DND-41 (cell line): ENCODE data around the gene ZNF212.

Experiments used
- ATAC-seq: fragments of 200-7000 bp; cut with Tn5 transposase; 3 replicates; pipeline ENCODE4 v1.9.1; 2021; ENCODE audit warnings: low read depth; ENCODE audit not compliant: insufficient read depth
- DNase-seq: peaks from one replicate; pipeline ENCODE4 v3.0.0-alpha.2; 2020
- H2AFZ ChIP-seq: 2 replicates; pipeline ENCODE4 v1.6.0; 2012; ENCODE audit warnings: low read depth, low read length
- H3K27ac ChIP-seq: 2 replicates; pipeline ENCODE4 v1.5.1; 2012; ENCODE audit warnings: low read length, inconsistent platforms
- H3K27me3 ChIP-seq: fragments of 200-600 bp; sonication (generic); 2 replicates; pipeline ENCODE4 v1.6.0; 2012; ENCODE audit warnings: low read length, mild to moderate bottlenecking, inconsistent platforms; ENCODE audit not compliant: insufficient read depth, poor library complexity
- H3K36me3 ChIP-seq: 2 replicates; pipeline ENCODE4 v1.5.1; 2012; ENCODE audit warnings: low read length, inconsistent platforms; ENCODE audit not compliant: insufficient read depth
- H3K4me1 ChIP-seq: 2 replicates; pipeline ENCODE4 v1.5.1; 2012; ENCODE audit warnings: mild to moderate bottlenecking, low read length; ENCODE audit not compliant: insufficient read depth
- H3K4me2 ChIP-seq: 2 replicates; pipeline ENCODE4 v1.6.0; 2012; ENCODE audit warnings: mild to moderate bottlenecking, moderate library complexity, low read length, inconsistent platforms; ENCODE audit not compliant: insufficient read depth
- H3K4me3 ChIP-seq, 2 experiments: fragments of 200-600 bp in 1 of 2; shearing (Covaris generic) in 1 of 2; 2 replicates each; pipeline ENCODE4 v1.5.1; 2012 to 2016; ENCODE audit warnings: inconsistent platforms in 2 of 2, low read length in 2 of 2, mild to moderate bottlenecking in 2 of 2, low read depth in 1 of 2, moderate library complexity in 1 of 2
- H3K79me2 ChIP-seq: 2 replicates; pipeline ENCODE4 v1.6.0; 2012; ENCODE audit warnings: low read length, inconsistent platforms; ENCODE audit not compliant: insufficient read depth
- H3K9ac ChIP-seq: 2 replicates; pipeline ENCODE4 v1.6.0; 2012; ENCODE audit warnings: low read depth, mild to moderate bottlenecking, inconsistent platforms, low read length, moderate library complexity
- H3K9me3 ChIP-seq: 2 replicates; pipeline ENCODE4 v1.5.1; 2012; ENCODE audit warnings: low read length, moderate library complexity, mild to moderate bottlenecking, inconsistent platforms; ENCODE audit not compliant: insufficient read depth, severe bottlenecking
- H4K20me1 ChIP-seq: 2 replicates; pipeline ENCODE4 v1.6.0; 2012; ENCODE audit warnings: low read length; ENCODE audit not compliant: insufficient read depth
- EZH2 ChIP-seq: IDR thresholded peaks from 3 replicates; pipeline ENCODE4 v1.6.1; 2012; ENCODE audit warnings: borderline replicate concordance, low read depth, mild to moderate bottlenecking, moderate library complexity, low read length, inconsistent platforms; ENCODE audit not compliant: severe bottlenecking
- TF ChIP-seq, protein P1 (sequence below): IDR thresholded peaks from 2 replicates; pipeline ENCODE4 v1.5.1; 2012; ENCODE audit warnings: borderline replicate concordance, low read length, moderate library complexity, mild to moderate bottlenecking; ENCODE audit not compliant: poor library complexity, severe bottlenecking; ENCODE audit errors: extremely low read depth

The ZNF212 gene

DNA sequence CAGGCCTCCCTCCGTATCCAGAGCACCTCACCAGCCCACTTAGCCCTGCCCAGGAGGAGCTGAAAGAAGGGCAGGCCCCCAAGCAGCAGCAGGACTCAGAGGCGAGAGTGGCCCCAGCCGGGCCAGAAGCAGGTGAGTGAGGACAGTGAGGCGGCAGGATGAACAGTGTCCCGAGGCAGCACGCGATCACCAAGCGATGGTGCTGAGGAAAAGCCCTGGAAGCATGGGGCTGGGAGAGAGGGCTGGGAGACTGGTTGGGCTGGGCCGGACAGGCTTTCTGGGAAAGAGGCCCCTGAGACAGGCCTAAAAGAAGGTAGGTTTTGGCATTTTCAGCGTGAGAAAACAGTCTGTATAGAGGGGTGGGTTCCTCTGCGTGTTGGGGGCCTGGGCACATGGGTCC lies 38.9 kb downstream of the ZNF212 start:
- Histone ChIP-seq H3K79me2 (no peaks in the 10 kb centered on the region), H3K9me3 (no peaks in the 10 kb centered on the region), H3K27me3 (no peaks in the 10 kb centered on the region), H2AFZ (no peak overlapping the region), H3K9ac (no peak overlapping the region), H3K27ac (no peak overlapping the region), H3K4me2 (no peak overlapping the region), H3K36me3 (0 out of 2 replicates have a peak, but pooled peaks cover 6% of the 10 kb centered on the region), H4K20me1 (no peaks in the 10 kb centered on the region), H3K4me1 (peaks cover under 1% of the 10 kb centered on the region; the same call in 1 of the 2 replicates), H3K4me3 (no peak overlapping the region)
- DNase-seq (no peak), ATAC-seq (no peak; the same call in 2 of the 3 replicates)
- TF ChIP-seq, protein P1, sequence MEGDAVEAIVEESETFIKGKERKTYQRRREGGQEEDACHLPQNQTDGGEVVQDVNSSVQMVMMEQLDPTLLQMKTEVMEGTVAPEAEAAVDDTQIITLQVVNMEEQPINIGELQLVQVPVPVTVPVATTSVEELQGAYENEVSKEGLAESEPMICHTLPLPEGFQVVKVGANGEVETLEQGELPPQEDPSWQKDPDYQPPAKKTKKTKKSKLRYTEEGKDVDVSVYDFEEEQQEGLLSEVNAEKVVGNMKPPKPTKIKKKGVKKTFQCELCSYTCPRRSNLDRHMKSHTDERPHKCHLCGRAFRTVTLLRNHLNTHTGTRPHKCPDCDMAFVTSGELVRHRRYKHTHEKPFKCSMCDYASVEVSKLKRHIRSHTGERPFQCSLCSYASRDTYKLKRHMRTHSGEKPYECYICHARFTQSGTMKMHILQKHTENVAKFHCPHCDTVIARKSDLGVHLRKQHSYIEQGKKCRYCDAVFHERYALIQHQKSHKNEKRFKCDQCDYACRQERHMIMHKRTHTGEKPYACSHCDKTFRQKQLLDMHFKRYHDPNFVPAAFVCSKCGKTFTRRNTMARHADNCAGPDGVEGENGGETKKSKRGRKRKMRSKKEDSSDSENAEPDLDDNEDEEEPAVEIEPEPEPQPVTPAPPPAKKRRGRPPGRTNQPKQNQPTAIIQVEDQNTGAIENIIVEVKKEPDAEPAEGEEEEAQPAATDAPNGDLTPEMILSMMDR, result no peak
- TF ChIP-seq EZH2, result no peak

DNA sequence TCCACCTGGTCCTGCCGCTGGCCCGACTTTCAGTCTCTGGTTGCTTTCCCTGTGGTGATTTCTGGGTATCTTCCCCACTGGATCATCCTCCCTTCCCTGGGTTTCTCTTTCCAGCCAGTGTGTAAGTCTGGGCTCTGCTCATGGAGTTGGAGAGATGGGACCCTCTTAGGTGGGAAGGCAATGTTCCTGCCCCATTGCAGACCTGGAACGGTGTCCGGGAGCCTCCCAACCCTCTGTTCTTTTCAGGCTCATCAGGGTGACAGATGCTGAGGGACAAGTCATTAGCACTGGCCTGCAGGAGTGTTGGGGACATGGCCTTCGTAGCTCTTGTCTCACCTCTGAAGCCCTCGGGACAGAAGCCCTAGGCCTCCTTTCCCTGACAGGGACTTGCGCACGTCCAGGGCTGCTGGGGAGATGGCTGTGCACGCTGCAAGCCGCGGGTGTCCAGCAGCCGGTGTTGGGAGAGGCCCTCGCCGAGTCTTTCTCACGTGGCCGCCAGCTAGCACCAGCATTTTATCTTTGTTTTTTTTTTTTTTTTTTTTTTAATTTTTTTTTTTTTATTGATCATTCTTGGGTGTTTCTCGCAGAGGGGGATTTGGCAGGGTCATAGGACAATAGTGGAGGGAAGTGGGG lies 39.8 kb downstream of the ZNF212 start:
- Histone ChIP-seq H3K27me3 (no peaks in the 10 kb centered on the region), H3K79me2 (no peaks in the 10 kb centered on the region), H3K27ac (no peak overlapping the region), H3K4me2 (no peak overlapping the region), H3K9me3 (no peaks in the 10 kb centered on the region), H3K9ac (no peak overlapping the region), H4K20me1 (no peaks in the 10 kb centered on the region), H3K36me3 (0 out of 2 replicates have a peak, but pooled peaks cover 6% of the 10 kb centered on the region), H2AFZ (no peak overlapping the region), H3K4me3 (no peak overlapping the region), H3K4me1 (peaks cover 9% of the 10 kb centered on the region)
- ATAC-seq (no peak), DNase-seq (no peak)
- TF ChIP-seq, protein P1, result no peak
- TF ChIP-seq EZH2, result no peak

DNA sequence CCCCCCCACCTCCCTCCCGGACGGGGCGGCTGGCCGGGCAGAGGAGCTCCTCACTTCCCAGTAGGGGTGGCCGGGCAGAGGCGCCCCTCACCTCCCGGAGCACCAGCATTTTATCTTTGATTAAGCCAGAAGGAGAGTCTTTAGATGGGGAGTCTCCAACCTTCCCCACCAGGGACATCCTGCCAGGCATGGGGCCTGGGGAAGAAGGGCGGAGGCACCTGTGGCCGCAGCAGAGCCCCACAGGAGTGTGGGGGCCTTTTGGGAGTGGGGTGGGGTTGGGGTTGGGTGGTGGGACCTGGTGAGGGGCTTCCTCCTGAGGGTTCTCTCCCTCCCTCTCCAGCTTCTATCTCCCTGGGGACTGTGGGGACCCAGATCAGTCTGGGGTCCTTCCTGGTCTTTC lies 40.7 kb downstream of the ZNF212 start:
- H3K36me3 ChIP-seq, result 0 out of 2 replicates have a peak, but pooled peaks cover 6% of the 10 kb centered on the region
- TF ChIP-seq EZH2, result no peak
- TF ChIP-seq, protein P1, result no peak
- no peak for ATAC-seq

More for the DNA sequence above, 40.7 kb downstream of the ZNF212 start:
- no peak overlapping the region for H3K4me3 ChIP-seq
- H3K4me2 ChIP-seq, result no peak overlapping the region
- no peak overlapping the region for H3K9ac ChIP-seq
- H3K27me3 ChIP-seq, result no peaks in the 10 kb centered on the region
- H3K27ac ChIP-seq, result no peak overlapping the region
- no peaks in the 10 kb centered on the region for H4K20me1 ChIP-seq
- H3K4me1 ChIP-seq, result peaks cover 18% of the 10 kb centered on the region
- H3K9me3 ChIP-seq, result no peaks in the 10 kb centered on the region
- no peaks in the 10 kb centered on the region for H3K79me2 ChIP-seq
- no peak for DNase-seq
- no peak overlapping the region for H2AFZ ChIP-seq
